Ishikawa (cell line): ENCODE results near the gene HES1.

Experiments
- FOXM1 ChIP-seq: IDR thresholded peaks from 2 replicates; pipeline ENCODE4 v1.6.1; 2012; ENCODE audit warnings: low read depth, borderline replicate concordance
- MAX ChIP-seq: IDR thresholded peaks from 2 replicates; pipeline ENCODE4 v1.6.1; 2012
- RAD21 ChIP-seq: IDR thresholded peaks from 2 replicates; pipeline ENCODE4 v1.6.1; 2012; ENCODE audit warnings: low read depth

- TF ChIP-seq FOXM1, result no peak
- TF ChIP-seq RAD21, result no peak
- no peak for TF ChIP-seq MAX
These were observed 14.4 kb downstream of the HES1 start for GRCh38 chr3:194150252-194150934.
